ENCODE data around the gene WDR59.

Gene WDR59

GRCh38 chr16:74903120-74903519 is 81.8 kb downstream of the WDR59 start:
- FAIRE-seq: no peak

GRCh38 chr16:74902161-74902560 is 82.8 kb downstream of the WDR59 start:
- FAIRE-seq: no peak

- no peak for FAIRE-seq
Measured at GRCh38 chr16:74901606-74902005, 83.3 kb downstream of the WDR59 start.

- FAIRE-seq: no peak
Measured at GRCh38 chr16:74899816-74900215, 85.1 kb downstream of the WDR59 start.

- FAIRE-seq: no peak
Measured at GRCh38 chr16:74898659-74899058, 86.3 kb downstream of the WDR59 start.

GRCh38 chr16:74896389-74897370 is 88.2 kb downstream of the WDR59 start:
- no peak for FAIRE-seq

- no peak for FAIRE-seq
Measured at GRCh38 chr16:74893541-74893940, 91.4 kb downstream of the WDR59 start.

GRCh38 chr16:74892574-74893461 is 92.1 kb downstream of the WDR59 start:
- FAIRE-seq: no peak

- no peak for FAIRE-seq
Measured at GRCh38 chr16:74888888-74889287, 96.0 kb downstream of the WDR59 start.

- no peak for FAIRE-seq
Measured at GRCh38 chr16:74888232-74888862, 96.6 kb downstream of the WDR59 start.

GRCh38 chr16:74887084-74887483 is 97.8 kb downstream of the WDR59 start:
- FAIRE-seq: no peak

- FAIRE-seq: no peak
Measured at GRCh38 chr16:74877706-74878105, 107.2 kb downstream of the WDR59 start.

- FAIRE-seq: no peak
Measured at GRCh38 chr16:74874912-74875546, 109.9 kb downstream of the WDR59 start.

GRCh38 chr16:74874123-74874522 is 110.8 kb downstream of the WDR59 start:
- no peak for FAIRE-seq

- FAIRE-seq: no peak
Measured at GRCh38 chr16:74872302-74872701, 112.6 kb downstream of the WDR59 start.

- FAIRE-seq: no peak
Measured at GRCh38 chr16:74871608-74872007, 113.3 kb downstream of the WDR59 start.

- FAIRE-seq: no peak
Measured at GRCh38 chr16:74868501-74868900, 116.4 kb downstream of the WDR59 start.

GRCh38 chr16:74868035-74868434 is 116.9 kb downstream of the WDR59 start:
- FAIRE-seq: no peak

GRCh38 chr16:74867281-74867849 is 117.6 kb downstream of the WDR59 start:
- FAIRE-seq: no peak

- no peak for FAIRE-seq
Measured at GRCh38 chr16:74865922-74866598, 118.9 kb downstream of the WDR59 start.

GRCh38 chr16:74862743-74863244 is 122.1 kb downstream of the WDR59 start:
- FAIRE-seq: no peak

All from endometrium (tissue), 2 donors.